IPS-20b (cell line): ENCODE measurements around the gene GEMIN2.
"Not testable (repeated sequence)": the region's sequence is repeated elsewhere in the genome, so short reads cannot be mapped to it uniquely, and the experiment has no call there.

Experiments used
- H3K27ac ChIP-seq: one replicate; pipeline ENCODE4 v1.5.1; 2013; ENCODE audit warnings: low read length
- H3K27me3 ChIP-seq: 2 replicates; pipeline ENCODE4 v1.6.1; 2013; ENCODE audit warnings: mild to moderate bottlenecking, low read length, inconsistent platforms; ENCODE audit not compliant: insufficient read depth
- H3K36me3 ChIP-seq: 2 replicates; pipeline ENCODE4 v1.6.1; 2013; ENCODE audit warnings: low read depth, mild to moderate bottlenecking, inconsistent platforms, low read length, moderate library complexity; ENCODE audit not compliant: insufficient read depth
- H3K4me1 ChIP-seq: 2 replicates; pipeline ENCODE4 v1.6.1; 2013; ENCODE audit warnings: mild to moderate bottlenecking, control low read depth, inconsistent platforms, low read length, moderate library complexity; ENCODE audit not compliant: insufficient read depth
- H3K4me3 ChIP-seq: 2 replicates; pipeline ENCODE4 v1.5.1; 2013; ENCODE audit warnings: mild to moderate bottlenecking, low read length, inconsistent platforms
- H3K9ac ChIP-seq: 2 replicates; pipeline ENCODE4 v1.6.1; 2013; ENCODE audit warnings: low read depth, mild to moderate bottlenecking, inconsistent platforms, low read length, moderate library complexity
- H3K9me3 ChIP-seq: 2 replicates; pipeline ENCODE4 v1.6.1; 2013; ENCODE audit warnings: mild to moderate bottlenecking, low read depth, low read length, inconsistent platforms; ENCODE audit not compliant: insufficient read depth

GEMIN2 gene

GRCh38 chr14:39137835-39138234, 23.7 kb downstream of the GEMIN2 start:
- not testable (repeated sequence) for H3K4me3 ChIP-seq, H3K9ac ChIP-seq, H3K27me3 ChIP-seq, H3K4me1 ChIP-seq, H3K27ac ChIP-seq
- peaks cover 64% of the 10 kb centered on the region for H3K36me3 ChIP-seq
- peaks cover 15% of the 10 kb centered on the region for H3K9me3 ChIP-seq

- no peaks in the 10 kb centered on the region for H3K4me1 ChIP-seq
- H3K27ac ChIP-seq: no peak overlapping the region
- no peak overlapping the region for H3K4me3 ChIP-seq
- no peaks in the 10 kb centered on the region for H3K27me3 ChIP-seq
- peaks cover 15% of the 10 kb centered on the region for H3K9me3 ChIP-seq
- no peak overlapping the region for H3K9ac ChIP-seq
- peaks cover 61% of the 10 kb centered on the region for H3K36me3 ChIP-seq
These were observed 24.3 kb downstream of the GEMIN2 start for GRCh38 chr14:39138440-39138839.

GRCh38 chr14:39140170-39140569, 26.0 kb downstream of the GEMIN2 start:
- H3K4me1 ChIP-seq: no peaks in the 10 kb centered on the region
- no peak overlapping the region for H3K9ac ChIP-seq
- H3K9me3 ChIP-seq: peaks cover 15% of the 10 kb centered on the region
- no peak overlapping the region for H3K4me3 ChIP-seq
- H3K27me3 ChIP-seq: no peaks in the 10 kb centered on the region
- peaks cover 44% of the 10 kb centered on the region for H3K36me3 ChIP-seq
- H3K27ac ChIP-seq: no peak overlapping the region

- H3K9ac ChIP-seq, H3K4me1 ChIP-seq, H3K4me3 ChIP-seq, H3K27me3 ChIP-seq, H3K27ac ChIP-seq: not testable (repeated sequence)
- peaks cover 31% of the 10 kb centered on the region for H3K36me3 ChIP-seq
- H3K9me3 ChIP-seq: peaks cover 15% of the 10 kb centered on the region
These were observed 27.5 kb downstream of the GEMIN2 start for GRCh38 chr14:39141623-39142022.

- not testable (repeated sequence) for H3K27ac ChIP-seq, H3K4me1 ChIP-seq, H3K4me3 ChIP-seq, H3K9ac ChIP-seq, H3K27me3 ChIP-seq
- Histone ChIP-seq H3K9me3 (peaks cover 15% of the 10 kb centered on the region), H3K36me3 (peaks cover 21% of the 10 kb centered on the region)
These were observed 29.1 kb downstream of the GEMIN2 start for GRCh38 chr14:39143226-39143625.

- H3K9me3 ChIP-seq: peaks cover 15% of the 10 kb centered on the region
- no peak overlapping the region for H3K27ac ChIP-seq
- H3K4me3 ChIP-seq: no peak overlapping the region
- H3K9ac ChIP-seq: no peak overlapping the region
- H3K27me3 ChIP-seq: no peaks in the 10 kb centered on the region
- peaks cover 33% of the 10 kb centered on the region for H3K36me3 ChIP-seq
- no peaks in the 10 kb centered on the region for H3K4me1 ChIP-seq
These were observed 31.3 kb downstream of the GEMIN2 start for GRCh38 chr14:39145266-39145966.

GRCh38 chr14:39154594-39155189, 40.6 kb downstream of the GEMIN2 start:
- H3K9ac ChIP-seq: no peak overlapping the region
- H3K4me1 ChIP-seq: no peaks in the 10 kb centered on the region
- no peak overlapping the region for H3K4me3 ChIP-seq
- H3K9me3 ChIP-seq: no peaks in the 10 kb centered on the region
- H3K36me3 ChIP-seq: peaks cover 56% of the 10 kb centered on the region
- no peak overlapping the region for H3K27ac ChIP-seq
- no peaks in the 10 kb centered on the region for H3K27me3 ChIP-seq

- Histone ChIP-seq H3K9me3 (no peaks in the 10 kb centered on the region), H3K9ac (no peak overlapping the region), H3K4me1 (no peaks in the 10 kb centered on the region), H3K27me3 (no peaks in the 10 kb centered on the region), H3K36me3 (peaks cover 53% of the 10 kb centered on the region), H3K4me3 (no peak overlapping the region), H3K27ac (no peak overlapping the region)
These were observed 43.4 kb downstream of the GEMIN2 start for GRCh38 chr14:39157491-39157890.

GRCh38 chr14:39158222-39158858, 44.2 kb downstream of the GEMIN2 start:
- Histone ChIP-seq H3K36me3 (peaks cover 49% of the 10 kb centered on the region), H3K4me1 (no peaks in the 10 kb centered on the region), H3K4me3 (no peak overlapping the region), H3K9ac (no peak overlapping the region), H3K27ac (no peak overlapping the region), H3K9me3 (no peaks in the 10 kb centered on the region), H3K27me3 (no peaks in the 10 kb centered on the region)

- Histone ChIP-seq H3K9ac (no peak overlapping the region), H3K36me3 (peaks cover 36% of the 10 kb centered on the region), H3K4me3 (no peak overlapping the region), H3K4me1 (no peaks in the 10 kb centered on the region), H3K27ac (no peak overlapping the region), H3K9me3 (no peaks in the 10 kb centered on the region), H3K27me3 (no peaks in the 10 kb centered on the region)
These were observed 46.4 kb downstream of the GEMIN2 start for GRCh38 chr14:39160494-39160893.

GRCh38 chr14:39167797-39168320, 53.7 kb downstream of the GEMIN2 start:
- not testable (repeated sequence) for H3K9me3 ChIP-seq, H3K27me3 ChIP-seq, H3K27ac ChIP-seq, H3K36me3 ChIP-seq, H3K9ac ChIP-seq
- H3K4me3 ChIP-seq: peak overlapping the region; percentile 97; the same call in 1 of the 2 replicates
- H3K4me1 ChIP-seq: peaks cover 10% of the 10 kb centered on the region; the same call in 1 of the 2 replicates

- peak overlapping the region; percentile 94; the same call in 1 of the 2 replicates for H3K9ac ChIP-seq
- no peak overlapping the region for H3K27ac ChIP-seq
- H3K4me3 ChIP-seq: peak overlapping the region; percentile 97
- H3K36me3 ChIP-seq: no peaks in the 10 kb centered on the region
- peaks cover 10% of the 10 kb centered on the region; the same call in 1 of the 2 replicates for H3K4me1 ChIP-seq
- H3K9me3 ChIP-seq: no peaks in the 10 kb centered on the region
- no peaks in the 10 kb centered on the region for H3K27me3 ChIP-seq
These were observed 54.5 kb downstream of the GEMIN2 start for GRCh38 chr14:39168591-39168990.
